Measurements from ENCODE around the gene ATP11A. TPM values are rescaled to one million over a fixed set of nuclear protein-coding genes. Genes with fewer than 3 reads are reported as not detected.

Gene ATP11A
- total RNA-seq, 1 donor from 2014 or later = 6.1 TPM

DNA sequence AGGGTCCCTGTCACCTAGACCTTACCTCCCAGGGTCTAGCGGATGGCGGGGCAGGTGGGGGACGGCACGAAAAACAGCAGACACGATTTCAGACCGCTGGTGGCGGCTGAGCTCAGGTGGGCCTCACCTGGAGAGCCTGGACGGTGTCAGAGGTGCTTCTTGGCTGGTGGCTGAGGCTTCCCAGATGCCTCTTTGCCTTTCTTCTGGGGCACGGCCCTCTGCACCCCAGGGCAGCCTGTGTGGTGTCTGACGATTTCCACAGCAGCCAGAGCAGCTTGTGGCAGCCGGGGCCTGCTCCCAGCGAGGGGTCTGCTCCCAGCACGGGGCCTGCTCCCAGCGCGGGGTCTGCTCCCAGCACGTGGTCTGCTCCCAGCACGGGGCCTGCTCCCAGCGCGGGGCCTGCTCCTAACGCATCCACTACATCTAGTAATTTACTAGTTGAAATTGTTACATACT is 66.7 kb downstream of the ATP11A start:
- no peak for TF ChIP-seq CTCF (IDR thresholded peaks at IDR 0.05; ENCODE audit: insufficient read depth, low read length, severe bottlenecking)
- H3K36me3 ChIP-seq (ENCODE audit: control insufficient read depth, insufficient read depth, low read length) = no peaks in the 10 kb centered on the region
- no peak for FAIRE-seq
- H3K27me3 ChIP-seq (ENCODE audit: control insufficient read depth, insufficient read depth, low read length) = no peaks in the 10 kb centered on the region
- H3K4me3 ChIP-seq (ENCODE audit: low read depth, low read length) = no peak overlapping the region
- no peak for DNase-seq (ENCODE audit: low read depth)

DNA sequence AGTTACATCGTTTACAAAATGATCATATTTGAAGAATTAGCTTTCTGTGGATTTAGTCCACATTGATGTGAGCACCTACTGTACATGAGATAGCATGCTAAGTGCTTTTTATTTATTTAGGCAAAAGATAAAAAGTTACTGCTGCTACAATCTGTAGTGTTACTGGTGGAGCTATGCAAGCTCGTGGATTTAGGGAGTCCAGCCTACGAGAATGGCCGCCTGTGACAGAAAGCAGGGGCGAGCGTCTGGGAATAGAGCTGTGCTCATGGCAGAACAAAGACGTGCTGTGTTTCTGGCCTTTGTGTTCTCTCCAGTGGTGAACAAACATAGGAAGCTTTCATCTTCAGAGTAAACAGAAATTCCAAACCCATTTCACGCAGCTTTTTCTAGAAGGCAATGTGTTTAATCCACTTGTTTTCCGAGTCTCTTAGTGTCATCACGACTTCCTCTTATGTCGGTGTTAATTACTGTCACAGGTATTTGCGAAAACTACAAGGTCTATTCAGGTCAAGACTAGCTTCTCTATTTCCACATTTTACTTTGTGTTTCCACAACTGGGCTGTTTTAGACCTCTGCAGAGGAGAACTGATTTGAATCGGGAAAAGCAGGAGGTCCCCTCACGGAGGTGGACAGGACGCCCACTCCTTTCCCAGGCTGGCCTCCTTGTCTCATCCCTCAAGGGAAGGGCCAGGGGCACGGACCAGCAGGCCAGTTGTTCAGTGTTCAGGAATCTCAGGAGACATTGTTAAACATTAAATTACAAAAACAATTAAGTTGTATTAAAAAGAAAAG is 67.3 kb downstream of the ATP11A start:
- no peaks in the 10 kb centered on the region for H3K27me3 ChIP-seq (ENCODE audit: control insufficient read depth, insufficient read depth, low read length)
- DNase-seq (ENCODE audit: low read depth) = no peak
- FAIRE-seq = peak; percentile 7
- H3K4me3 ChIP-seq (ENCODE audit: low read depth, low read length) = no peak overlapping the region
- no peak for TF ChIP-seq CTCF (IDR thresholded peaks at IDR 0.05; ENCODE audit: insufficient read depth, low read length, severe bottlenecking)
- H3K36me3 ChIP-seq (ENCODE audit: control insufficient read depth, insufficient read depth, low read length) = no peaks in the 10 kb centered on the region

DNA sequence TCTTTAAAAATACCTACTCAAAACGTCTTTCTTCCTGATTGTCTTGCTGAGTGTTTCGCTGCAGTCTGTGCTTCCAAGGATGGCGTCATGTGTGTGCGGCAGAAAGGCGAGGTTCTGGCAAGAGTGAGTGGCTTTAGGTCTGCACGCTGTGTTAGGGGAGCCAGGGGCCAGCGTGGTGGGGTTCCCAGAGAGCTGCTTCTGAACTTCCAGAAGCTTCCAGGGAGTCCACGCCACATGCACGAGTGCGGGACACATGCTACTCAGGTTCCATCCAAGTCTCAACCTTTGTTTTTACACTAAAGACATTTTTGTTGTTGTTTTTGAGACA is 67.9 kb downstream of the ATP11A start:
- no peaks in the 10 kb centered on the region for H3K27me3 ChIP-seq (ENCODE audit: control insufficient read depth, insufficient read depth, low read length)
- no peak overlapping the region for H3K4me3 ChIP-seq (ENCODE audit: low read depth, low read length)
- DNase-seq (ENCODE audit: low read depth) = no peak
- no peak for TF ChIP-seq CTCF (IDR thresholded peaks at IDR 0.05; ENCODE audit: insufficient read depth, low read length, severe bottlenecking)
- no peak for FAIRE-seq
- no peaks in the 10 kb centered on the region for H3K36me3 ChIP-seq (ENCODE audit: control insufficient read depth, insufficient read depth, low read length)

DNA sequence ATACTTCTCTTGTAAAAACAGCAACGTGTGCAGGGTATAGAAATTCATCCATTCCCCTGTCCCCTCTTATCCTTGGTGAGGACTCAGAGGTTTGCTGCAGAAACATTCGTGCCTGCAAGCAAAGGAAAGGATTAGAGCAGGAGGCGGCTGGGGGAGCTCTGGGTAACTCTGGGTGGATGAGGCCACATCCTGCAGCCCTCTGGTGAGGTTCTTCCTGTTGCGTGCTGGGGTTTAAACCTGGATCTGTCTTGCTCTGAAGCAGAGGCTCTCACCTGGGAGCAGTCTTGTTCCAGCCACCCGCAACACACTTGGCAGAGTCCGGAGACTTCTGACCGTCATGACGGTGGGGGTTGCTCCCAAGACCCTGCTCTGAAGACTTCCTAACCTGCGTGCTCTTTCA is 69.2 kb downstream of the ATP11A start:
- FAIRE-seq (no peak), DNase-seq (ENCODE audit: low read depth) (no peak)
- no peak overlapping the region for H3K4me3 ChIP-seq (ENCODE audit: low read depth, low read length)
- TF ChIP-seq CTCF (IDR thresholded peaks at IDR 0.05; ENCODE audit: insufficient read depth, low read length, severe bottlenecking) = no peak
- H3K36me3 ChIP-seq (ENCODE audit: control insufficient read depth, insufficient read depth, low read length) = no peaks in the 10 kb centered on the region
- no peaks in the 10 kb centered on the region for H3K27me3 ChIP-seq (ENCODE audit: control insufficient read depth, insufficient read depth, low read length)

DNA sequence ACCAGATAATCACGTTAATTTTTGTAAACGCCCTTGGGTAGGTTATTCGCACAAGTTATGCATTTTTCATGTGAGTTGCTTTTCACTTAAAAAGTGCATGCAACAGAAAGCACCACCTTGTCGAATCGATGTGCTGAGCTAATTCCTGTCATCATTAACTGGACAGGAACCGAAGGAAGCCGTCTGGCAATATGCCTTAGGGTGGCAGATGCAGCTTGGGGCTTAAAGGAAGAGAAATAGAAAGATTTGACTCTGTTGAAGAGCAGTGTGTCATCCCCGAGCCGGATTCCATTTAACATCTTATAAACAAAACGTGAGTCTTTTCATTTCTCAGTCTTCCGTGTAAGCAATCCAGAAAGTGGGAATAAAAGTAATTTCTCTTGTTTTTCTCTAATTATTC is 70.0 kb downstream of the ATP11A start:
- FAIRE-seq = no peak
- no peaks in the 10 kb centered on the region for H3K27me3 ChIP-seq (ENCODE audit: control insufficient read depth, insufficient read depth, low read length)
- no peak for DNase-seq (ENCODE audit: low read depth)
- no peaks in the 10 kb centered on the region for H3K36me3 ChIP-seq (ENCODE audit: control insufficient read depth, insufficient read depth, low read length)
- no peak overlapping the region for H3K4me3 ChIP-seq (ENCODE audit: low read depth, low read length)
- no peak for TF ChIP-seq CTCF (IDR thresholded peaks at IDR 0.05; ENCODE audit: insufficient read depth, low read length, severe bottlenecking)

DNA sequence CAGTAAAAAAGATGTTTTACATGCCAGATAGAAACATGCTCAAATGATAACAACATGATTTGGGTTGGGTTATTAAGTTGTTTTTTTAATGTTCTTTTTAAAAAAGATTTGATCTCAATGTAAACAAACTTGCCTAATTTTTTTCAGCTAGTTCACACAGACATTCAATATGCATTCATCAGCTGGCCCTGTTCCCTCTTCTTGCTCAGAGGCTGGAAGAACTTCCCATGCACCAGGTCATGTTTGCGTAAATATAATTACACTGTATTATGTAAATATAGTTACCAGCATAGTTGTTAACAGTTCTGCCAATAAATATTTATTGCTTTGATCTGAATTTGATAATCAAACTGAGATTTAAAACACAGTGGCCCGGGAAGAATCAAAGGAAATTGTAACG is 70.6 kb downstream of the ATP11A start:
- no peak for FAIRE-seq
- H3K4me3 ChIP-seq (ENCODE audit: low read depth, low read length) = no peak overlapping the region
- DNase-seq (ENCODE audit: low read depth) = peak; percentile 56
- H3K27me3 ChIP-seq (ENCODE audit: control insufficient read depth, insufficient read depth, low read length) = no peaks in the 10 kb centered on the region
- H3K36me3 ChIP-seq (ENCODE audit: control insufficient read depth, insufficient read depth, low read length) = no peaks in the 10 kb centered on the region
- no peak for TF ChIP-seq CTCF (IDR thresholded peaks at IDR 0.05; ENCODE audit: insufficient read depth, low read length, severe bottlenecking)
